Fibroblast of mammary gland (primary cell): ENCODE data around the gene CHRM4.

Experiments
- DNase-seq: peaks from one replicate; pipeline ENCODE4 v3.0.0-alpha.2; 2010; ENCODE audit warnings: low read depth
- H3K4me3 ChIP-seq: 2 replicates; pipeline ENCODE4 v1.5.1; 2011; ENCODE audit warnings: low read depth, mild to moderate bottlenecking, low read length, moderate library complexity; ENCODE audit not compliant: control insufficient read depth
- CTCF ChIP-seq: conservative IDR thresholded peaks from 2 replicates; pipeline ENCODE4 v1.5.1; 2011; ENCODE audit warnings: low read depth, low read length, inconsistent platforms; ENCODE audit not compliant: control insufficient read depth, insufficient read depth

Gene CHRM4

GRCh38 chr11:46357483-46357936 is 34.1 kb downstream of the CHRM4 start:
- TF ChIP-seq CTCF: no peak
- no peak overlapping the region for H3K4me3 ChIP-seq
- no peak for DNase-seq

GRCh38 chr11:46356924-46357482 is 34.6 kb downstream of the CHRM4 start:
- no peak overlapping the region for H3K4me3 ChIP-seq
- no peak for TF ChIP-seq CTCF
- DNase-seq: peak; percentile 81

GRCh38 chr11:46353698-46354097 is 37.9 kb downstream of the CHRM4 start:
- DNase-seq: peak; percentile 58
- H3K4me3 ChIP-seq: no peak overlapping the region
- TF ChIP-seq CTCF: no peak

- peak; percentile 42 for DNase-seq
- no peak overlapping the region for H3K4me3 ChIP-seq
- TF ChIP-seq CTCF: peak; percentile 79
Observed at GRCh38 chr11:46352063-46352841, 39.3 kb downstream of the CHRM4 start.

GRCh38 chr11:46351606-46352005 is 40.0 kb downstream of the CHRM4 start:
- H3K4me3 ChIP-seq: no peak overlapping the region
- DNase-seq: no peak

GRCh38 chr11:46351148-46351547 is 40.4 kb downstream of the CHRM4 start:
- H3K4me3 ChIP-seq: no peak overlapping the region
- no peak for TF ChIP-seq CTCF
- no peak for DNase-seq

More at GRCh38 chr11:46351606-46352005, 40.0 kb downstream of the CHRM4 start:
- TF ChIP-seq CTCF: no peak
